NB4 (cell line): ENCODE results near the gene CD1D.

Experiments used
- DNase-seq: peaks from one replicate; pipeline ENCODE4 v3.0.0; 2010; ENCODE audit warnings: low read depth
- H3K4me3 ChIP-seq: one replicate; pipeline ENCODE4 v1.5.1; 2011; ENCODE audit warnings: mild to moderate bottlenecking, low read depth, low read length, moderate library complexity
- CTCF ChIP-seq: IDR thresholded peaks from one replicate; pipeline ENCODE4 v1.5.1; 2012; ENCODE audit warnings: low read depth, low read length
- MAX ChIP-seq: IDR thresholded peaks from 2 replicates; pipeline ENCODE4 v1.6.1; 2011; ENCODE audit warnings: low read depth, low read length
- MYC ChIP-seq: IDR thresholded peaks from 2 replicates; pipeline ENCODE4 v1.6.1; 2011; ENCODE audit warnings: low read depth, low read length
- POLR2A ChIP-seq: IDR thresholded peaks from 2 replicates; pipeline ENCODE4 v1.6.1; 2011; ENCODE audit warnings: mild to moderate bottlenecking; ENCODE audit not compliant: insufficient read length; ENCODE audit errors: extremely low read depth

The CD1D gene

GRCh38 chr1:158147401-158147800, 33.3 kb upstream of the CD1D start:
- H3K4me3 ChIP-seq: no peak overlapping the region
- DNase-seq: no peak
- TF ChIP-seq CTCF: no peak
- TF ChIP-seq POLR2A: no peak
- no peak for TF ChIP-seq MYC
- TF ChIP-seq MAX: no peak

- DNase-seq: no peak
- H3K4me3 ChIP-seq: no peak overlapping the region
- TF ChIP-seq MYC: no peak
- TF ChIP-seq MAX: no peak
- no peak for TF ChIP-seq POLR2A
- no peak for TF ChIP-seq CTCF
Measured at GRCh38 chr1:158147869-158148268, 32.8 kb upstream of the CD1D start.

GRCh38 chr1:158148468-158148867, 32.2 kb upstream of the CD1D start:
- TF ChIP-seq CTCF (no peak), POLR2A (no peak), MYC (no peak), MAX (no peak)
- DNase-seq: peak; percentile 25
- H3K4me3 ChIP-seq: no peak overlapping the region

GRCh38 chr1:158149175-158149574, 31.5 kb upstream of the CD1D start:
- DNase-seq: no peak
- TF ChIP-seq POLR2A: no peak
- no peak for TF ChIP-seq CTCF
- TF ChIP-seq MAX: no peak
- TF ChIP-seq MYC: no peak
- H3K4me3 ChIP-seq: peak overlapping the region; percentile 60

GRCh38 chr1:158149577-158150269, 31.0 kb upstream of the CD1D start:
- no peak for TF ChIP-seq POLR2A
- no peak for TF ChIP-seq MAX
- TF ChIP-seq MYC: no peak
- DNase-seq: peak; percentile 94
- H3K4me3 ChIP-seq: peak overlapping the region; percentile 60

GRCh38 chr1:158150523-158150922, 30.2 kb upstream of the CD1D start:
- peak; percentile 40 for DNase-seq
- no peak overlapping the region for H3K4me3 ChIP-seq

More at GRCh38 chr1:158150523-158150922, 30.2 kb upstream of the CD1D start:
- TF ChIP-seq CTCF: no peak
- TF ChIP-seq MYC: no peak
- TF ChIP-seq MAX: no peak
- TF ChIP-seq POLR2A: no peak
